Fibroblast of lung (primary cell): ENCODE data around the gene SEPTIN2.

Source experiments
- CTCF ChIP-seq, 2 donors: IDR thresholded peaks in 1 of 2; conservative IDR thresholded peaks in 1 of 2; 1 replicate in 1 of 2; 2 replicates in 1 of 2; pipeline ENCODE4 v1.5.1; 2011 to 2012; ENCODE audit warnings: low read length in 2 of 2, control low read depth in 1 of 2, inconsistent platforms in 1 of 2, low read depth in 1 of 2, mild to moderate bottlenecking in 1 of 2
- EZH2 ChIP-seq: IDR thresholded peaks from 2 replicates; pipeline ENCODE4 v1.5.1; 2012; ENCODE audit warnings: low read length, control low read depth, mild to moderate bottlenecking; ENCODE audit errors: missing control alignments

GRCh38 chr2:241320394-241320793 lies 4.7 kb downstream of the SEPTIN2 start:
- TF ChIP-seq CTCF (conservative IDR thresholded peaks at IDR 0.05 in 1 of 2, IDR thresholded peaks at IDR 0.05 in 1 of 2; ENCODE audit: low read depth in 1 of 2, low read length in 2 of 2) (no peak), EZH2 (no peak)
